ENCODE results near the gene RELL1.

- TF ChIP-seq CTCF (IDR thresholded peaks at IDR 0.05) (no peak), POLR2A (IDR thresholded peaks at IDR 0.05; ENCODE audit: low read depth) (no peak), POLR2AphosphoS5 (IDR thresholded peaks at IDR 0.05) (no peak), EP300 (IDR thresholded peaks at IDR 0.05) (no peak)
These were observed 46.5 kb upstream of the RELL1 start for GRCh38 chr4:37732526-37733186.

Data from esophagus muscularis mucosa (tissue), 4 donors.